HepG2 (cell line): ENCODE data around the gene ELMOD3. TPM values are rescaled to one million over a fixed set of nuclear protein-coding genes. Genes with fewer than 3 reads are reported as not detected.

Source experiments
- DPF2 ChIP-seq: sonication (generic); formaldehyde crosslinking; IDR thresholded peaks from 2 replicates; pipeline ENCODE4 v1.4.0; 2020; ENCODE audit warnings: mild to moderate bottlenecking, low read depth, missing genetic modification reagents, borderline replicate concordance
- ONECUT2 ChIP-seq: sonication (generic); formaldehyde crosslinking; IDR thresholded peaks from 2 replicates; pipeline ENCODE4 v1.4.0; 2020; ENCODE audit warnings: missing genetic modification reagents
- RARG ChIP-seq: sonication (generic); formaldehyde crosslinking; IDR thresholded peaks from 2 replicates; pipeline ENCODE4 v1.4.0; 2020; ENCODE audit warnings: low read depth, mild to moderate bottlenecking, missing genetic modification reagents
- SIX4 ChIP-seq: sonication (generic); formaldehyde crosslinking; IDR thresholded peaks from 2 replicates; pipeline ENCODE4 v1.4.0; 2020; ENCODE audit warnings: missing genetic modification reagents
- SMARCE1 ChIP-seq: fragments of 450-650 bp; IDR thresholded peaks from 2 replicates; pipeline ENCODE4 v1.6.1; 2017; ENCODE audit warnings: borderline replicate concordance
- ZBTB8A ChIP-seq: sonication (generic); formaldehyde crosslinking; IDR thresholded peaks from 2 replicates; pipeline ENCODE4 v1.4.0; 2020; ENCODE audit warnings: mild to moderate bottlenecking, low read depth, missing genetic modification reagents, borderline replicate concordance
- ZFX ChIP-seq: sonication (generic); formaldehyde crosslinking; IDR thresholded peaks from 2 replicates; pipeline ENCODE4 v1.4.0; 2020; ENCODE audit warnings: mild to moderate bottlenecking, low read depth, missing genetic modification reagents, moderate library complexity
- ZNF335 ChIP-seq: sonication (generic); formaldehyde crosslinking; IDR thresholded peaks from 2 replicates; pipeline ENCODE4 v1.4.0; 2020; ENCODE audit warnings: missing genetic modification reagents
- ZNF570 ChIP-seq: sonication (generic); formaldehyde crosslinking; IDR thresholded peaks from 2 replicates; pipeline ENCODE4 v1.4.0; 2020; ENCODE audit warnings: mild to moderate bottlenecking, missing genetic modification reagents, borderline replicate concordance
- polyA plus RNA-seq, 8 experiments: library from polyadenylated mRNA; depleted of rRNA in 3 of 8; stranded (reverse) in 7 of 8; unstranded in 1 of 8; fragments of >200 nt; fragmentation: Illumina TruSeq in 4 of 8; extraction: Trizol in 4 of 8; gene quantifications; 2 replicates each; pipeline versions ENCODE4 v1.2.1 to v1.2.3, GENCODE V29; 2011 to 2016; ENCODE audit warnings: low read depth in 4 of 8, missing spikeins in 1 of 8, mixed read lengths in 1 of 8; ENCODE audit not compliant: insufficient read depth in 1 of 8
- total RNA-seq, 5 experiments: library from RNA; depleted of rRNA; stranded (reverse); fragments of >200 nt; fragmentation: Illumina TruSeq; extraction: Trizol; gene quantifications; 2 replicates each; pipeline ENCODE4 v1.2.3, GENCODE V29; 2016; ENCODE audit warnings: low read depth in 1 of 5
- TF ChIP-seq, protein P1 (sequence below): sonication (generic); formaldehyde crosslinking; IDR thresholded peaks from 2 replicates; pipeline ENCODE4 v1.4.0; 2020; ENCODE audit warnings: mild to moderate bottlenecking, missing genetic modification reagents
- TF ChIP-seq, protein P2 (sequence below), 2 experiments: sonication (generic) in 1 of 2; formaldehyde crosslinking in 1 of 2; IDR thresholded peaks; 2 replicates each; pipeline versions ENCODE4 v1.4.0 to v1.6.1; 2016 to 2020; ENCODE audit warnings: borderline replicate concordance in 1 of 2, low read depth in 1 of 2, mild to moderate bottlenecking in 1 of 2, missing genetic modification reagents in 1 of 2
- TF ChIP-seq, protein P3 (sequence below): sonication (generic); formaldehyde crosslinking; IDR thresholded peaks from 2 replicates; pipeline ENCODE4 v1.4.0; 2020; ENCODE audit warnings: mild to moderate bottlenecking, missing genetic modification reagents

Gene ELMOD3
- total and polyA plus RNA-seq, 2 of the 13 experiments (the other 11 are each of a cell fraction or from before 2014, with no cell fraction given) = 13.3 to 19.5 TPM

DNA sequence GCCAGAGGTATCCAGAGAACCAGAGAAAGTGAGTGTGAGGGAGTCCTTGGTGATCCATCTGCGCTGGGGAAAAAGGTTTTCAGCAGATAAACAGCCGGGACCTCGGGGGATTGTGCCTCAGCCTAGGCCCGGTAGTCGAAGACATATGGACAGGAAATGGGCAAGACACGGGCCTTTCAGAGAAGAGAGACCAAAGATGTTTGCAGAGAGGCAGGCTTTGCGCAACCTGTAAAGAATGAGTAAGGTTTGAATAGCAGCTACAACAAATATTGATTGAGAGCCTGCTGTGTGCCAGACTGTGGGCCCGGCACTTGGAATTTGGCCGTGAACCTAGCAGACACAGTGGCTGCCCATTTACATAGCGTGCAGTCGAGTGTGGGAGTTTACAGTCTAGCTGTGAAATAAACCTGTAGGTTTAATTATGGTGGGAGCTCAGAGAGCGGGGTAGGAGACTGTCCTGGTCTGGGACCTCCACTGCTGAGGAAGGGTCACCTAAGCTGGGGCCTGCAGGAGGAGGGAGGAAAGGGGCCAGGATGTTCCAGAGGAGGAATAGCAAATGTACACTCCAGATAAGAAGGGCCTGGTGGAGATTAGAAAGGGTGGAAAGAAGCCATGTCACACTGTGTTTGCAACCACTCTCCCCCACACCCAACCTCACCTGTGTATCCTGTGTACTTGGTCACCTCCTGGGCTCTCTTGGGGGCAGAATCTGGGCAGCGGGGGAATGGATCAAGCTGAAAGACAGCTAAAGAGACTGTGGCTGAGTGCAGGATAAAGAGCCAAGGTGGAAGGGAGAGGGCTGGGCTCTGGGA lies 66.9 kb downstream of the ELMOD3 start (continued):
- TF ChIP-seq, protein P1, sequence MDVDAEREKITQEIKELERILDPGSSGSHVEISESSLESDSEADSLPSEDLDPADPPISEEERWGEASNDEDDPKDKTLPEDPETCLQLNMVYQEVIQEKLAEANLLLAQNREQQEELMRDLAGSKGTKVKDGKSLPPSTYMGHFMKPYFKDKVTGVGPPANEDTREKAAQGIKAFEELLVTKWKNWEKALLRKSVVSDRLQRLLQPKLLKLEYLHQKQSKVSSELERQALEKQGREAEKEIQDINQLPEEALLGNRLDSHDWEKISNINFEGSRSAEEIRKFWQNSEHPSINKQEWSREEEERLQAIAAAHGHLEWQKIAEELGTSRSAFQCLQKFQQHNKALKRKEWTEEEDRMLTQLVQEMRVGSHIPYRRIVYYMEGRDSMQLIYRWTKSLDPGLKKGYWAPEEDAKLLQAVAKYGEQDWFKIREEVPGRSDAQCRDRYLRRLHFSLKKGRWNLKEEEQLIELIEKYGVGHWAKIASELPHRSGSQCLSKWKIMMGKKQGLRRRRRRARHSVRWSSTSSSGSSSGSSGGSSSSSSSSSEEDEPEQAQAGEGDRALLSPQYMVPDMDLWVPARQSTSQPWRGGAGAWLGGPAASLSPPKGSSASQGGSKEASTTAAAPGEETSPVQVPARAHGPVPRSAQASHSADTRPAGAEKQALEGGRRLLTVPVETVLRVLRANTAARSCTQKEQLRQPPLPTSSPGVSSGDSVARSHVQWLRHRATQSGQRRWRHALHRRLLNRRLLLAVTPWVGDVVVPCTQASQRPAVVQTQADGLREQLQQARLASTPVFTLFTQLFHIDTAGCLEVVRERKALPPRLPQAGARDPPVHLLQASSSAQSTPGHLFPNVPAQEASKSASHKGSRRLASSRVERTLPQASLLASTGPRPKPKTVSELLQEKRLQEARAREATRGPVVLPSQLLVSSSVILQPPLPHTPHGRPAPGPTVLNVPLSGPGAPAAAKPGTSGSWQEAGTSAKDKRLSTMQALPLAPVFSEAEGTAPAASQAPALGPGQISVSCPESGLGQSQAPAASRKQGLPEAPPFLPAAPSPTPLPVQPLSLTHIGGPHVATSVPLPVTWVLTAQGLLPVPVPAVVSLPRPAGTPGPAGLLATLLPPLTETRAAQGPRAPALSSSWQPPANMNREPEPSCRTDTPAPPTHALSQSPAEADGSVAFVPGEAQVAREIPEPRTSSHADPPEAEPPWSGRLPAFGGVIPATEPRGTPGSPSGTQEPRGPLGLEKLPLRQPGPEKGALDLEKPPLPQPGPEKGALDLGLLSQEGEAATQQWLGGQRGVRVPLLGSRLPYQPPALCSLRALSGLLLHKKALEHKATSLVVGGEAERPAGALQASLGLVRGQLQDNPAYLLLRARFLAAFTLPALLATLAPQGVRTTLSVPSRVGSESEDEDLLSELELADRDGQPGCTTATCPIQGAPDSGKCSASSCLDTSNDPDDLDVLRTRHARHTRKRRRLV (CRISPR knock-in tag) = no peak
- TF ChIP-seq SIX4 (CRISPR knock-in tag) (peak; percentile 78), ZNF335 (CRISPR knock-in tag) (peak; percentile 30), DPF2 (CRISPR knock-in tag) (peak; percentile 94), ZFX (peak; percentile 71), ZNF570 (no peak), ZBTB8A (CRISPR knock-in tag) (no peak), ONECUT2 (CRISPR knock-in tag) (peak; percentile 93), RARG (CRISPR knock-in tag) (no peak), SMARCE1 (peak; percentile 79)
- TF ChIP-seq, protein P2, sequence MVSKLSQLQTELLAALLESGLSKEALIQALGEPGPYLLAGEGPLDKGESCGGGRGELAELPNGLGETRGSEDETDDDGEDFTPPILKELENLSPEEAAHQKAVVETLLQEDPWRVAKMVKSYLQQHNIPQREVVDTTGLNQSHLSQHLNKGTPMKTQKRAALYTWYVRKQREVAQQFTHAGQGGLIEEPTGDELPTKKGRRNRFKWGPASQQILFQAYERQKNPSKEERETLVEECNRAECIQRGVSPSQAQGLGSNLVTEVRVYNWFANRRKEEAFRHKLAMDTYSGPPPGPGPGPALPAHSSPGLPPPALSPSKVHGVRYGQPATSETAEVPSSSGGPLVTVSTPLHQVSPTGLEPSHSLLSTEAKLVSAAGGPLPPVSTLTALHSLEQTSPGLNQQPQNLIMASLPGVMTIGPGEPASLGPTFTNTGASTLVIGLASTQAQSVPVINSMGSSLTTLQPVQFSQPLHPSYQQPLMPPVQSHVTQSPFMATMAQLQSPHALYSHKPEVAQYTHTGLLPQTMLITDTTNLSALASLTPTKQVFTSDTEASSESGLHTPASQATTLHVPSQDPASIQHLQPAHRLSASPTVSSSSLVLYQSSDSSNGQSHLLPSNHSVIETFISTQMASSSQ (IDR thresholded peaks at IDR 0.05; ENCODE audit: low read depth) = peak; percentile 77
- TF ChIP-seq, protein P2 (CRISPR knock-in tag; IDR thresholded peaks at IDR 0.05; ENCODE audit: borderline replicate concordance) = peak; percentile 91; the same call in 1 of the 2 replicates
- TF ChIP-seq, protein P3, sequence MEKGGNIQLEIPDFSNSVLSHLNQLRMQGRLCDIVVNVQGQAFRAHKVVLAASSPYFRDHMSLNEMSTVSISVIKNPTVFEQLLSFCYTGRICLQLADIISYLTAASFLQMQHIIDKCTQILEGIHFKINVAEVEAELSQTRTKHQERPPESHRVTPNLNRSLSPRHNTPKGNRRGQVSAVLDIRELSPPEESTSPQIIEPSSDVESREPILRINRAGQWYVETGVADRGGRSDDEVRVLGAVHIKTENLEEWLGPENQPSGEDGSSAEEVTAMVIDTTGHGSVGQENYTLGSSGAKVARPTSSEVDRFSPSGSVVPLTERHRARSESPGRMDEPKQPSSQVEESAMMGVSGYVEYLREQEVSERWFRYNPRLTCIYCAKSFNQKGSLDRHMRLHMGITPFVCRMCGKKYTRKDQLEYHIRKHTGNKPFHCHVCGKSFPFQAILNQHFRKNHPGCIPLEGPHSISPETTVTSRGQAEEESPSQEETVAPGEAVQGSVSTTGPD (CRISPR knock-in tag) = peak; percentile 85
